HepG2 (cell line): ENCODE results near the gene GPSM1.

ENCODE experiments used
- FOSL2 ChIP-seq: sonication (generic); formaldehyde crosslinking; IDR thresholded peaks from 2 replicates; pipeline ENCODE4 v1.4.0; 2020; ENCODE audit warnings: missing genetic modification reagents
- GATAD2A ChIP-seq: IDR thresholded peaks from 2 replicates; pipeline ENCODE4 v1.6.1; 2016
- ZMYM2 ChIP-seq: sonication (generic); formaldehyde crosslinking; IDR thresholded peaks from 2 replicates; pipeline ENCODE4 v1.8.0; 2022; ENCODE audit warnings: mild to moderate bottlenecking, missing genetic modification reagents
- TF ChIP-seq, protein P1 (sequence below): sonication (generic); formaldehyde crosslinking; IDR thresholded peaks from 2 replicates; pipeline ENCODE4 v1.8.1; 2023; ENCODE audit warnings: missing genetic modification reagents, mild to moderate bottlenecking, borderline replicate concordance
- TF ChIP-seq, protein P2 (sequence below): IDR thresholded peaks from 2 replicates; pipeline ENCODE4 v1.6.1; 2012; ENCODE audit warnings: inconsistent platforms
- TF ChIP-seq, protein P3 (sequence below): IDR thresholded peaks from 2 replicates; pipeline ENCODE4 v1.6.1; 2016; ENCODE audit warnings: missing compliant biosample characterization, missing genetic modification reagents, borderline replicate concordance
- TF ChIP-seq, protein P4 (sequence below): sonication (generic); formaldehyde crosslinking; IDR thresholded peaks from 2 replicates; pipeline ENCODE4 v1.5.0; 2020; ENCODE audit warnings: mild to moderate bottlenecking, missing genetic modification reagents, moderate library complexity

DNA sequence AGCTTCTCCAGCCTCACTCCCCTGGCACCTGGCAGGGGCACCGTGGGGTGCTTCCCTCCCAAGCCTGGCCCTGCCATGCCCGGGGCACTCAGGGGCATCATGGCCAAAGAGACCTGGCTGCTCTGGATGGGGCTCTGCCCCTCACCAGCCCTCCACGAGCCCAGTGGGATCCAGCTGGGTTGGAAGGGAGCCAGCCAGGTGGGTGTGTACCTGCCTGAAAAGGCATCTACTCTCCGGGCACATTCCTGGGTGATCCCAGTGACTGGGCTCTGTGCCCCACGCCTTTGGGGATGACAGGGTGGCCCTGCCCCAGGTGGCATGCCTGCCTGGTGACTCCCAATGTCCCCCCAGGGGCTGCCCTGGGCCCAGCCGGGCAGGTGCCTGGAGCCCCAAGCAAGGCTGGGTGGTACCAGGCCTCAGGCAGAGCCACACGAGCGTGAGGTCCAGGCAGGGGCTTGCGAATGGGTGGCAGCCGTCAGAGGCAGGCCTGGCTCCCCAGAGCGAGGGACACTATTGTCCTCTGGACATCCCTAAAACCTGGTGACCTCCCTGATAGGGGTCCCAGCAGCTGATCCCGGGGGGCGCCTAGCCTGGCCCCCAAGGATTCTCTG lies 777 bp downstream of the GPSM1 start:
- TF ChIP-seq FOSL2 (CRISPR knock-in tag) (no peak), GATAD2A (no peak), ZMYM2 (CRISPR knock-in tag) (no peak)
- TF ChIP-seq, protein P1, sequence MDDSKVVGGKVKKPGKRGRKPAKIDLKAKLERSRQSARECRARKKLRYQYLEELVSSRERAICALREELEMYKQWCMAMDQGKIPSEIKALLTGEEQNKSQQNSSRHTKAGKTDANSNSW (CRISPR knock-in tag) = no peak
- TF ChIP-seq, protein P2, sequence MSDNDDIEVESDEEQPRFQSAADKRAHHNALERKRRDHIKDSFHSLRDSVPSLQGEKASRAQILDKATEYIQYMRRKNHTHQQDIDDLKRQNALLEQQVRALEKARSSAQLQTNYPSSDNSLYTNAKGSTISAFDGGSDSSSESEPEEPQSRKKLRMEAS = no peak
- TF ChIP-seq, protein P3, sequence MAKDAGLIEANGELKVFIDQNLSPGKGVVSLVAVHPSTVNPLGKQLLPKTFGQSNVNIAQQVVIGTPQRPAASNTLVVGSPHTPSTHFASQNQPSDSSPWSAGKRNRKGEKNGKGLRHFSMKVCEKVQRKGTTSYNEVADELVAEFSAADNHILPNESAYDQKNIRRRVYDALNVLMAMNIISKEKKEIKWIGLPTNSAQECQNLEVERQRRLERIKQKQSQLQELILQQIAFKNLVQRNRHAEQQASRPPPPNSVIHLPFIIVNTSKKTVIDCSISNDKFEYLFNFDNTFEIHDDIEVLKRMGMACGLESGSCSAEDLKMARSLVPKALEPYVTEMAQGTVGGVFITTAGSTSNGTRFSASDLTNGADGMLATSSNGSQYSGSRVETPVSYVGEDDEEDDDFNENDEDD (CRISPR knock-in tag) = no peak
- TF ChIP-seq, protein P4, sequence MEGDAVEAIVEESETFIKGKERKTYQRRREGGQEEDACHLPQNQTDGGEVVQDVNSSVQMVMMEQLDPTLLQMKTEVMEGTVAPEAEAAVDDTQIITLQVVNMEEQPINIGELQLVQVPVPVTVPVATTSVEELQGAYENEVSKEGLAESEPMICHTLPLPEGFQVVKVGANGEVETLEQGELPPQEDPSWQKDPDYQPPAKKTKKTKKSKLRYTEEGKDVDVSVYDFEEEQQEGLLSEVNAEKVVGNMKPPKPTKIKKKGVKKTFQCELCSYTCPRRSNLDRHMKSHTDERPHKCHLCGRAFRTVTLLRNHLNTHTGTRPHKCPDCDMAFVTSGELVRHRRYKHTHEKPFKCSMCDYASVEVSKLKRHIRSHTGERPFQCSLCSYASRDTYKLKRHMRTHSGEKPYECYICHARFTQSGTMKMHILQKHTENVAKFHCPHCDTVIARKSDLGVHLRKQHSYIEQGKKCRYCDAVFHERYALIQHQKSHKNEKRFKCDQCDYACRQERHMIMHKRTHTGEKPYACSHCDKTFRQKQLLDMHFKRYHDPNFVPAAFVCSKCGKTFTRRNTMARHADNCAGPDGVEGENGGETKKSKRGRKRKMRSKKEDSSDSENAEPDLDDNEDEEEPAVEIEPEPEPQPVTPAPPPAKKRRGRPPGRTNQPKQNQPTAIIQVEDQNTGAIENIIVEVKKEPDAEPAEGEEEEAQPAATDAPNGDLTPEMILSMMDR (CRISPR knock-in tag) = no peak
